DND-41 (cell line): ENCODE data around the gene XKR7.

Source experiments
- ATAC-seq: fragments of 200-7000 bp; cut with Tn5 transposase; 3 replicates; pipeline ENCODE4 v1.9.1; 2021; ENCODE audit warnings: low read depth; ENCODE audit not compliant: insufficient read depth
- DNase-seq: peaks from one replicate; pipeline ENCODE4 v3.0.0-alpha.2; 2020
- H2AFZ ChIP-seq: 2 replicates; pipeline ENCODE4 v1.6.0; 2012; ENCODE audit warnings: low read depth, low read length
- H3K27ac ChIP-seq: 2 replicates; pipeline ENCODE4 v1.5.1; 2012; ENCODE audit warnings: low read length, inconsistent platforms
- H3K27me3 ChIP-seq: fragments of 200-600 bp; sonication (generic); 2 replicates; pipeline ENCODE4 v1.6.0; 2012; ENCODE audit warnings: low read length, mild to moderate bottlenecking, inconsistent platforms; ENCODE audit not compliant: insufficient read depth, poor library complexity
- H3K36me3 ChIP-seq: 2 replicates; pipeline ENCODE4 v1.5.1; 2012; ENCODE audit warnings: low read length, inconsistent platforms; ENCODE audit not compliant: insufficient read depth
- H3K4me1 ChIP-seq: 2 replicates; pipeline ENCODE4 v1.5.1; 2012; ENCODE audit warnings: mild to moderate bottlenecking, low read length; ENCODE audit not compliant: insufficient read depth
- H3K4me2 ChIP-seq: 2 replicates; pipeline ENCODE4 v1.6.0; 2012; ENCODE audit warnings: mild to moderate bottlenecking, moderate library complexity, low read length, inconsistent platforms; ENCODE audit not compliant: insufficient read depth
- H3K4me3 ChIP-seq, 2 experiments: fragments of 200-600 bp in 1 of 2; shearing (Covaris generic) in 1 of 2; 2 replicates each; pipeline ENCODE4 v1.5.1; 2012 to 2016; ENCODE audit warnings: inconsistent platforms in 2 of 2, low read length in 2 of 2, mild to moderate bottlenecking in 2 of 2, low read depth in 1 of 2, moderate library complexity in 1 of 2
- H3K79me2 ChIP-seq: 2 replicates; pipeline ENCODE4 v1.6.0; 2012; ENCODE audit warnings: low read length, inconsistent platforms; ENCODE audit not compliant: insufficient read depth
- H3K9ac ChIP-seq: 2 replicates; pipeline ENCODE4 v1.6.0; 2012; ENCODE audit warnings: low read depth, mild to moderate bottlenecking, inconsistent platforms, low read length, moderate library complexity
- H3K9me3 ChIP-seq: 2 replicates; pipeline ENCODE4 v1.5.1; 2012; ENCODE audit warnings: low read length, moderate library complexity, mild to moderate bottlenecking, inconsistent platforms; ENCODE audit not compliant: insufficient read depth, severe bottlenecking
- H4K20me1 ChIP-seq: 2 replicates; pipeline ENCODE4 v1.6.0; 2012; ENCODE audit warnings: low read length; ENCODE audit not compliant: insufficient read depth
- EZH2 ChIP-seq: IDR thresholded peaks from 3 replicates; pipeline ENCODE4 v1.6.1; 2012; ENCODE audit warnings: borderline replicate concordance, low read depth, mild to moderate bottlenecking, moderate library complexity, low read length, inconsistent platforms; ENCODE audit not compliant: severe bottlenecking
- TF ChIP-seq, protein P1 (sequence below): IDR thresholded peaks from 2 replicates; pipeline ENCODE4 v1.5.1; 2012; ENCODE audit warnings: borderline replicate concordance, low read length, moderate library complexity, mild to moderate bottlenecking; ENCODE audit not compliant: poor library complexity, severe bottlenecking; ENCODE audit errors: extremely low read depth

XKR7 gene

DNA sequence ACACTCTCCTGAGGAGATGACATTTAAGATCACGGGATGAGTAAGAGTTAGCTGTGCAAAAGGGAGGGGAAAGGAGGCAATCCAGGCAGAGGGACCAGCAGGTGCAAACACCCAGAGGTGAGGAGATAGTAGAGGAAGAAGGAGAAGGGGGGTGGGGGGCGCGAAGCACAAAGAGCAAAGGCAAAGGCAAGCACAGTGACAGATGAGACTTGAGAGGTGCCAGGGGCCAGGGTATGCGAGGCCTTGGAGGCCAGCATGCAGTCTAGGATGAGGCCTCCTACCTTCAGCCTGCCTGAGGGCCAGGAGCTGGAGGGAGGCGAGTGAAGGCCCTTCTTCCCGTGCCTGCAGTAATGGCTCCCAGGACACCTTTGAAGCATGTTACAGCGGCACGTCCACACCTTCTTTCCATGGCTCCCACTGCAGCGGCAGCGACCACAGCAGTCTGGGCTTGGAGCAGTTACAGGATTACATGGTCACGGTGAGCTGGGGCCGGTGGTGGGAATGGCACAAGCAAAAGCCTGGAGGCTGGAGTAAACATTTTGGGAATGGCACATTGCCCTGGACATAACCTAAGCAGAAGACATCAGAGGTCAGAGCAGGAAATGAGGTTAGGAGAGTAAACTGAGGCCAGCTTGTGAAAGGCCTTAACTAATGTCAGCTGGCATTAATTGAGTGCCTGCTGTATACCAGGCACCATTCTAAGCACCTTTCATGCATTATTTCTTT, 60.9 kb downstream of the XKR7 start:
- TF ChIP-seq EZH2 = no peak
- TF ChIP-seq, protein P1, sequence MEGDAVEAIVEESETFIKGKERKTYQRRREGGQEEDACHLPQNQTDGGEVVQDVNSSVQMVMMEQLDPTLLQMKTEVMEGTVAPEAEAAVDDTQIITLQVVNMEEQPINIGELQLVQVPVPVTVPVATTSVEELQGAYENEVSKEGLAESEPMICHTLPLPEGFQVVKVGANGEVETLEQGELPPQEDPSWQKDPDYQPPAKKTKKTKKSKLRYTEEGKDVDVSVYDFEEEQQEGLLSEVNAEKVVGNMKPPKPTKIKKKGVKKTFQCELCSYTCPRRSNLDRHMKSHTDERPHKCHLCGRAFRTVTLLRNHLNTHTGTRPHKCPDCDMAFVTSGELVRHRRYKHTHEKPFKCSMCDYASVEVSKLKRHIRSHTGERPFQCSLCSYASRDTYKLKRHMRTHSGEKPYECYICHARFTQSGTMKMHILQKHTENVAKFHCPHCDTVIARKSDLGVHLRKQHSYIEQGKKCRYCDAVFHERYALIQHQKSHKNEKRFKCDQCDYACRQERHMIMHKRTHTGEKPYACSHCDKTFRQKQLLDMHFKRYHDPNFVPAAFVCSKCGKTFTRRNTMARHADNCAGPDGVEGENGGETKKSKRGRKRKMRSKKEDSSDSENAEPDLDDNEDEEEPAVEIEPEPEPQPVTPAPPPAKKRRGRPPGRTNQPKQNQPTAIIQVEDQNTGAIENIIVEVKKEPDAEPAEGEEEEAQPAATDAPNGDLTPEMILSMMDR = no peak
- peaks cover 4% of the 10 kb centered on the region for H3K27me3 ChIP-seq
- H3K4me1 ChIP-seq = peaks cover 6% of the 10 kb centered on the region; the same call in 1 of the 2 replicates
- no peak overlapping the region for H2AFZ ChIP-seq
- H3K9ac ChIP-seq = no peak overlapping the region
- DNase-seq (no peak), ATAC-seq (no peak)
- no peaks in the 10 kb centered on the region for H3K79me2 ChIP-seq
- no peaks in the 10 kb centered on the region for H4K20me1 ChIP-seq
- no peak overlapping the region for H3K4me3 ChIP-seq
- no peaks in the 10 kb centered on the region for H3K36me3 ChIP-seq
- H3K4me2 ChIP-seq = no peak overlapping the region
- no peaks in the 10 kb centered on the region for H3K9me3 ChIP-seq
- H3K27ac ChIP-seq = no peak overlapping the region

DNA sequence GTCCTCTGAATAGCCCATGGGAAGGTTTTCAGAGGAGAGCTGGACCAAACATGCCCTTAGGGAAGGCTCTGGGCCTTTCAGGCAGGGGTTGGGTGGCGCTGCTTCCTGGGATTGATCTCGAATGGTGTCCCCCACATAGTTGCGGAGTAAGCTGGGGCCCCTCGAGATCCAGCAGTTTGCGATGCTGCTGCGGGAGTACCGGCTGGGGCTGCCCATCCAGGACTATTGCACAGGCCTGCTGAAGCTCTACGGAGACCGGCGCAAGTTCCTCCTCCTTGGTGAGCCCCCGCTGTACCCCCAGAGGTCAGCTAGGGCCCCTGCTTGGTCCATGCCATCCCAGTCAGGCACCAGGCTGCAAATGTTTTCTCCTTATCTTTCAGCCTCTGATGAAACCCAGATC, 61.6 kb downstream of the XKR7 start:
- H3K4me2 ChIP-seq = no peak overlapping the region

DNA sequence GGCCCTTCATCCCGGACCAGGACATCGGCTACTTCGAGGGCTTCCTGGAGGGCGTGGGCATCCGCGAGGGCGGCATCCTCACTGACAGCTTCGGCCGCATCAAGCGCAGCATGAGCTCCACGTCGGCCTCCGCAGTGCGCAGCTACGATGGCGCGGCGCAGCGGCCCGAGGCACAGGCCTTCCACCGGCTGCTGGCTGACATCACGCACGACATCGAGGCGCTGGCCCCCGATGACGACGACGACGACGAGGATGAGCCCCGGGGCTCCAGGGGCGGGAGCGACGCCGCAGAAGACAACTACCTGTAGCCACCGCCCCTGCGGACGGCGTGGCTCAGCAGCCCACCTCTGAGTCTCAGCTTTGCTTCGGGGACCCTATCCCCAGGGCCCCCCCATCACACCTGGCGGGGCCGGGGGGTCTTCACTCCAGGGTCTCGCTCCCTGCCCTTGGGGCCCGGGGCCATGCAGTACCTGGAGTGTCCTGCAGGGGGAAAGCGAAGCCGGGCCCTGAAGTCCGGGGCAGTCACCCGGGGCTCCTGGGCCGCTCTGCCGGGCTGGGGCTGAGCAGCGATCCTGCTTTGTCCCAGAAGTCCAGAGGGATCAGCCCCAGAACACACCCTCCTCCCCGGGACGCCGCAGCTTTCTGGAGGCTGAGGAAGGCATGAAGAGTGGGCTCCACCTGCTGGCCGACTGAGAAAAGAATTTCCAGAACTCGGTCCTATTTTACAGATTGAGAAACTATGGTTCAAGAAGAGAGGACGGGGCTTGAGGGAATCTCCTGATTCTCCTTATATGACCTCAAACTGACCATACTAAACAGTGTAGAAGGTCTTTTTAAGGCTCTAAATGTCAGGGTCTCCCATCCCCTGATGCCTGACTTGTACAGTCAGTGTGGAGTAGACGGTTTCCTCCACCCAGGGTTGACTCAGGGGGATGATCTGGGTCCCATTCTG, 63.3 kb downstream of the XKR7 start:
- Histone ChIP-seq H4K20me1 (no peaks in the 10 kb centered on the region), H3K27me3 (peaks cover 21% of the 10 kb centered on the region), H3K79me2 (no peaks in the 10 kb centered on the region), H3K9ac (no peak overlapping the region), H3K4me3 (peak overlapping the region in 1 of 2 experiments; percentile 40; a peak in 1 of 4 replicates), H2AFZ (peak overlapping the region; percentile 57; the same call in 1 of the 2 replicates), H3K4me1 (peaks cover 7% of the 10 kb centered on the region; the same call in 1 of the 2 replicates), H3K9me3 (no peaks in the 10 kb centered on the region), H3K4me2 (peak overlapping the region; percentile 54), H3K36me3 (no peaks in the 10 kb centered on the region), H3K27ac (no peak overlapping the region)
- ATAC-seq (peak; percentile 79), DNase-seq (peak; percentile 67)
- TF ChIP-seq, protein P1 = peak; percentile 82
- TF ChIP-seq EZH2 = no peak

More for the DNA sequence above, 61.6 kb downstream of the XKR7 start:
- no peak for ATAC-seq
- no peaks in the 10 kb centered on the region for H3K36me3 ChIP-seq
- no peak overlapping the region for H3K4me3 ChIP-seq
- H3K9ac ChIP-seq = no peak overlapping the region
- H3K27me3 ChIP-seq = peaks cover 9% of the 10 kb centered on the region
- H3K4me1 ChIP-seq = peaks cover 6% of the 10 kb centered on the region; the same call in 1 of the 2 replicates
- no peak for TF ChIP-seq EZH2
- TF ChIP-seq, protein P1 = no peak
- no peaks in the 10 kb centered on the region for H3K79me2 ChIP-seq
- no peaks in the 10 kb centered on the region for H3K9me3 ChIP-seq
- no peak overlapping the region for H2AFZ ChIP-seq
- DNase-seq = no peak
- H4K20me1 ChIP-seq = no peaks in the 10 kb centered on the region
- no peak overlapping the region for H3K27ac ChIP-seq
